Stimulated activated CD4-positive, alpha-beta T cell treated with anti-CD3 and anti-CD28 coated beads, TNF-alpha, amount 100 ng/mL, for 48 hours (primary cell): Measurements from ENCODE around the gene MYOG.

ENCODE experiments used
- DNase-seq, 3 donors: peaks; one replicate each; pipeline ENCODE4 v3.0.0-alpha.2; 2020; ENCODE audit warnings: low read depth in 3 of 3

MYOG gene

GRCh38 chr1:203085528-203086406 lies at the start of gene MYOG:
Gene MYOG, minus strand, starts transcription at chr1:203086012. Its CDS starts 51 bp downstream, at chr1:203085961.
- no peak for DNase-seq

DNA sequence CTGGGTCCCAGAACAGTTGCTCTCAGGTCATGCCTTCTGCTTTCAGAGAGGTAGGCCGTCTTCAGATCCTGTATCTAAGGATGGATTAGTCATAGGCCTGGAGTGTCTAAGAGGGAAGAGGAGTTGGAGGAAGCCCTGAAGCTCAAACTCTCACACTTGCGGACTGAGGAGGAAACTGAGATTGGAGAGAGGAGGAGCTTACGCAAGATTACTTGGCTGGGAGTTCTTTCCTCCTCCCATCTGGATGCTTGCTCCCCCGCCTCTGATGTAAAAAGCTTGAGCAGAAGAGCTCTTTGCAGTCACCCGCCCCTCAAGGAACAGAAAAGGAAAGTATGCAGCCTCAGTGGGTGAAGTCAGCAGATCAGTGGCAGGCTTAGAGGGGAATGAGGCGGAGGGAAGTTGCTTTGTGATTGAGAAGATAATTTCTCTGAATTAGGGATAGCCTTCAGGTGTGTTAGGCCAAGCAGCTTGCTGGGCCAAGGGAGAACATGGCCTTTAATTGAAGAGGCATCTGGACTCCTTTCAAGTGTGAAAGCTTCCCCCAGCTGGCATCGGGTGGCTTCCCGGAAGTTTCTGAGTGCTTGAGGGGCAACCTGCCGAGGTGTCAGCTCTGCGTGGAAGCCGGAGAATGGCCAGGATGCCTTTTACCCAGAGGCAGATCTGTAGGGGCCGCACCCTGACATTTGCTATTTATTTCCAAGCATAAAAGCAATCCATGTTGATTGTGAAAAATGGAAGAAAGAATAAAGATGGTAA lies 48.3 kb upstream of the MYOG start:
- DNase-seq, result no peak

DNA sequence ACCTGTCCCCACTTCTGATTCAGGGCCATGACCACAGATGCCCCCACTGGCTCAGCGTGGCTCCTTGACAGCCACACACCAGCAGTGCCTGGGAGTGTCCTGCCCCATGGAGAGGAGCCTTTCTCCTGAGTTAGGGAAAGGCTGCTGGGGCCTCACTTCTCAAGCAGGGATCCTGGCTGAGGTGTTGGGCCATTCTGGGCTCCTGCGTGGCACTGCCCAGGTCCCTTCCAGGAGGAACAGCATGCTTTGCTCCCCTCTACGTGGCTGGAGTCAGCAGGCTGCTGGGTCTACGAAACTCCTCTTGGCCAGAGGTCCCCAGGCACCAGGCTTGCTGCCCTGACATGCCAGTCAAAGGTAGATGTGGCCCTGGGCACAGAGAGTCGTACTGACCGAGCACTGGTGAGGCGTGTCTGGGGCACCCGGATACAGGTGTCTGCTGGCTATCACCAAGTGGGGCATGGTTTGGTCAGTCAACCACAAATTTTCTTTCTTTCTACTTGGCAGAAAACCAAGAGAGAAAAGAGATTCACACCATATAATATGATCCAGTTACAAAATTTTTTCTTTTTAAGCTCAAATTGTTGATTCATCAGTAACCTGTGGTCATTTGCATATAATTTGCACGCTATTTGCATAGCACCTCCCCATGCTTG lies 45.9 kb upstream of the MYOG start:
- DNase-seq, result no peak

- no peak for DNase-seq
Measured at GRCh38 chr1:203130358-203130985, 44.7 kb upstream of the MYOG start.

GRCh38 chr1:203129501-203130231 lies 43.9 kb upstream of the MYOG start:
- no peak for DNase-seq

DNA sequence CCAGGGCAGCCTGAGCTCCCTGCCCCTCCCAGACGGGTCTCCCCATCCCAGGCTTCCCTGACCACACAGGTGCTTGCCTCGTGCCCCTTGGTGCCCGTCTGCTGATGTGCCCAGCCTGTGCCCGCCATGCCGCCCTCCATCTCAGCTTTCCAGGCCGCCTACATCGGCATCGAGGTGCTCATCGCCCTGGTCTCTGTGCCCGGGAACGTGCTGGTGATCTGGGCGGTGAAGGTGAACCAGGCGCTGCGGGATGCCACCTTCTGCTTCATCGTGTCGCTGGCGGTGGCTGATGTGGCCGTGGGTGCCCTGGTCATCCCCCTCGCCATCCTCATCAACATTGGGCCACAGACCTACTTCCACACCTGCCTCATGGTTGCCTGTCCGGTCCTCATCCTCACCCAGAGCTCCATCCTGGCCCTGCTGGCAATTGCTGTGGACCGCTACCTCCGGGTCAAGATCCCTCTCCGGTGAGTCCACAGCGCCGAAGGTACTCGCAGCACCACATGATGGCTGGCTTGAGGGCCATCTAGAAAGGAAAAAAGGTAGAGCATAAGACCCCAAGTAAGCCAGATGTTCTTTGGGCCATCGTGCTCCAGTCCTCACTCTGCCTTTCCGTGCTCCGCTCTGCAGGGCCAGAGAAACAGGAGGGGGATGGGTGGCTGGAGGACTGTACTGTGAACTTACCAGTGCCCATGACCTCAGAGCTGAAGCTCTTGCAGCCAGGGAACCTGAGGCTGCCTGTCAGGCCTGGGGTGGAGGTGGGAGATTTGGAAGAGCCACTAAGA lies 43.1 kb upstream of the MYOG start:
- no peak for DNase-seq

DNA sequence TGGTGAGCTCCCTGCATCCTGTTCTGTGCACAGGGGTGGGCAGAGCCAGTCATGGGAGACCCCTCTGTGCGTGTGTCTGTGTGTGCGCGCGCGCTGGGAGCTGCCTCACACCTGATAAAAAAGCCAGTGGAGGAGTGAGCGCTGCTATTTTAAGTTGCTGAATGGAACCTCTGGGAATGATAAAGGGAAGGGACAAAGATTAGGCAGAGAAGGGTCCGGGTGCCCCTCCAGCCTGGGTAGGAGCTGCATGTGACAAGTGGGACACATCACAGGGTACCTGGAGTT lies 42.6 kb upstream of the MYOG start:
- DNase-seq, result no peak

GRCh38 chr1:203127666-203128430 lies 42.0 kb upstream of the MYOG start, which contains the start of gene ADORA1:
Gene ADORA1, plus strand, starts transcription at chr1:203127726. Its CDS starts 1,116 bp downstream, at chr1:203128842.
- DNase-seq, result no peak

DNA sequence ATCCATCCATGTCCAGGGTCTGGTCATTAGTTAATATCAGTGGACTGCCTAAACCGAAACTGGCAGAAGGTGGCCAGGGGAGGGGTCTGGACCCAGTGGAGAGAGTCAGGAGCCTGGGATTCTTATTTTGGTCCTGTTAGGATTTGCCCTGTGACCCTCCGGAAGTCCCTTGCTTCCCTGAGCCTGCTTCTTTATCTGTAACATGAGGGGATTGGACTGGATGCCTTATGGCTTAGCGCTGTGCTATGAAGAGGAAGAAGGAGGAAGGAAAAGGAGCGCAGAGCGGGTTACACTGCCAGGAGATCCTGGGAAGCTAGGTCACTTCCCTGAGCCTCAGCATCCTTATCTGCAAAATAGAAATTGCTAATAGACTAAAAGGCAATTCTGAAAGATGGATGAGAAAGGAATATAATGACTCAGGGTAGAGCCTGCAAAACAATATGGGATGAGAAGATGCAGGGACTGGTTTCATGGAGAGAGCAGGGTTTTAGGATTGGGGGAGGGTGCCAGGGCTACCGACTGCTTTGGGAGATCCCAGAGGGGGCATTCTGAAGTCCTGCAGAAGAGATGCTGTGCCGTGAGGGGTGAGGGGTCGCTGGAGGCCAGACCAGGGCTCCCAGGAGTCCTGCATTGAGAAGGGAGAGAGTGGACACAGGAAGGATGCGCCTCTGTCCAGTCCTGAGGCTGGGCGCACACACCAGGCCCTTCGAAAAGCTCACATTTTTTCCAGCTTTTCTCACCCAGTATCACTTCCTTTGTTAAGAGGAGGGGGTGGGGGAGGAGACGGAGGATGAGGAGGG lies 41.3 kb upstream of the MYOG start:
- no peak for DNase-seq

- DNase-seq, result no peak
Measured at GRCh38 chr1:203126151-203126865, 40.5 kb upstream of the MYOG start.

- no peak for DNase-seq
Measured at GRCh38 chr1:203124546-203125317, 38.9 kb upstream of the MYOG start.

GRCh38 chr1:203124011-203124410 lies 38.2 kb upstream of the MYOG start:
- no peak for DNase-seq

- no peak for DNase-seq
Measured at GRCh38 chr1:203122159-203122558, 36.3 kb upstream of the MYOG start.

- no peak for DNase-seq
Measured at GRCh38 chr1:203121186-203122015, 35.6 kb upstream of the MYOG start.

DNA sequence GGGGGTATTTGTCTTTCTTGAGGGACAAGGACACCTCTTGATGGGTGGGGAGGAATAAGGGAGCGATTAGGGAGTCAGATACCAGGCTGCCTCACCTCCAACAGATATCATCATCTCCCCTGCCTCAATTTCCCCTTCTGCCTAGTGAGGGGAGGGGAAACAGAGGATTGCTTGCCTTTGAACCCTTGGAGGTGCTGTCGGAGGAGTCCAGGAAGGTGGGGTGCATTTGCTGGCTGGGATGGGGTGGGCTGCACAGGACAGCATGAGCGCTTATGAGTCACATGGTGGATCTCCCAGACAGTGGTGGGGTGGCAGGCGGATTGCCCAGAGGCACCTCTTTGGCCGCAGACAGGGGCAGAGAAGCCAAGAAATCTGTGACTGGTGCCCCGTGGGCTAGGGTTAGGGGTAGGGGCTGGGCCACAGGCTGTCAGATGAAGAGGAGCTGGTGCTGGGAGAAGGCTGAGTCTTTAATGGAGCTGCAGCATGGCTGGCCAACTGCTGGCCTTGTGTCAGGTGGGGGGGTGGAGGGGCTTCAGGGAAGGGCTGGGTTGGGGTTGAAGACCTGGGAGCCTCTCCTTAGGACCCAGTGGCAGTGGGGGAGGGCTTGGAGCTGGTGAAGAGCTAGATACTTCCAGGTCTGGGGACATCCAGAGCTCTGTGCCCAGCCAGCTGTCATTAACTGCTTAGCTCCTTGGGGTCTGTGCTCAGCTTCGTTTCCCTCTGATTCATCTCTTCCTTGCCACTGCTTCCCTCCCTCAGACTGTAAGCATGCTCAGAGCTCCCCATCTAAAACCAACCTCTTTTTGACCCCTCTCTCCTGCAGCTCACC lies 34.7 kb upstream of the MYOG start:
- no peak for DNase-seq
